GM23338 (cell line): ENCODE results near the gene MYMX. TPM values are rescaled to one million over a fixed set of nuclear protein-coding genes. Genes with fewer than 3 reads are reported as not detected.

Experiments used
- ATAC-seq: fragments of 200-7000 bp; cut with Tn5 transposase; 3 replicates; pipeline ENCODE4 v1.9.1; 2020
- DNase-seq: peaks from one replicate; pipeline ENCODE4 v3.0.0-alpha.2; 2015; ENCODE audit warnings: low spot score
- H2AFZ ChIP-seq: fragments of 200-600 bp; sonication (generic); 2 replicates; pipeline ENCODE4 v1.8.0; 2016; ENCODE audit warnings: antibody characterized with exemption, mild to moderate bottlenecking, moderate library complexity
- H3F3A ChIP-seq: fragments of 200-600 bp; sonication (generic); replicated peaks from 2 replicates; pipeline ENCODE4 v1.8.0; 2017; ENCODE audit warnings: antibody characterized with exemption, mixed run types, low read depth
- H3K27ac ChIP-seq: fragments of 200-600 bp; sonication (generic); 2 replicates; pipeline ENCODE4 v1.6.1; 2016; ENCODE audit warnings: low read depth
- H3K27me3 ChIP-seq: fragments of 200-600 bp; sonication (generic); 2 replicates; pipeline ENCODE4 v1.8.0; 2016; ENCODE audit warnings: mild to moderate bottlenecking, mixed run types, moderate library complexity; ENCODE audit not compliant: insufficient read depth
- H3K36me3 ChIP-seq: fragments of 200-600 bp; sonication (generic); 2 replicates; pipeline ENCODE4 v1.8.0; 2016; ENCODE audit warnings: mild to moderate bottlenecking; ENCODE audit not compliant: insufficient read depth
- H3K4me1 ChIP-seq: fragments of 200-600 bp; sonication (generic); 2 replicates; pipeline ENCODE4 v1.8.0; 2016; ENCODE audit warnings: mild to moderate bottlenecking, moderate library complexity; ENCODE audit not compliant: insufficient read depth
- H3K4me2 ChIP-seq: fragments of 200-600 bp; sonication (generic); 2 replicates; pipeline ENCODE4 v1.7.1; 2017; ENCODE audit warnings: mixed run types
- H3K4me3 ChIP-seq: fragments of 200-600 bp; sonication (generic); 2 replicates; pipeline ENCODE4 v1.6.1; 2016; ENCODE audit warnings: mixed run types
- H3K79me2 ChIP-seq: fragments of 200-600 bp; sonication (generic); replicated peaks from 2 replicates; pipeline ENCODE4 v1.8.0; 2017; ENCODE audit warnings: mild to moderate bottlenecking; ENCODE audit not compliant: insufficient read depth
- H3K9me2 ChIP-seq: fragments of 200-600 bp; sonication (generic); 2 replicates; pipeline ENCODE4 v1.8.0; 2017; ENCODE audit not compliant: insufficient read depth
- H4K20me1 ChIP-seq: fragments of 200-600 bp; sonication (generic); replicated peaks from 2 replicates; pipeline ENCODE4 v1.8.0; 2017; ENCODE audit warnings: mild to moderate bottlenecking; ENCODE audit not compliant: insufficient read depth
- H3K27ac Mint-ChIP-seq: 2 replicates; pipeline ENCODE4 v1.8.0; 2020; ENCODE audit warnings: inconsistent platforms, mild to moderate bottlenecking, moderate library complexity, mixed read lengths
- H3K27me3 Mint-ChIP-seq: 3 replicates; pipeline ENCODE4 v1.8.0; 2022; ENCODE audit warnings: low read depth, mild to moderate bottlenecking, moderate library complexity, mixed read lengths, inconsistent platforms; ENCODE audit not compliant: insufficient read depth, poor library complexity
- H3K36me3 Mint-ChIP-seq: 3 replicates; pipeline ENCODE4 v1.8.0; 2021; ENCODE audit warnings: low read depth, mild to moderate bottlenecking, inconsistent platforms, moderate library complexity, mixed read lengths
- H3K4me1 Mint-ChIP-seq: 3 replicates; pipeline ENCODE4 v1.8.0; 2020; ENCODE audit warnings: mild to moderate bottlenecking, inconsistent platforms, mixed read lengths
- H3K4me3 Mint-ChIP-seq: 3 replicates; pipeline ENCODE4 v1.8.0; 2021; ENCODE audit warnings: moderate library complexity, mild to moderate bottlenecking, inconsistent platforms, mixed read lengths
- H3K9me3 Mint-ChIP-seq: 3 replicates; pipeline ENCODE4 v1.8.0; 2020; ENCODE audit warnings: moderate library complexity, mild to moderate bottlenecking, inconsistent platforms, mixed read lengths
- EZH2phosphoT487 ChIP-seq: fragments of 200-600 bp; sonication (generic); IDR thresholded peaks from one replicate; pipeline ENCODE4 v1.8.1; 2018; ENCODE audit warnings: antibody characterized with exemption; ENCODE audit not compliant: unreplicated experiment
- POLR2AphosphoS5 ChIP-seq: IDR thresholded peaks from 2 replicates; pipeline ENCODE4 v1.6.1; 2016; ENCODE audit warnings: antibody characterized with exemption, low read depth
- STAT1 ChIP-seq: IDR thresholded peaks from one replicate; pipeline ENCODE4 v1.6.1; 2016; ENCODE audit warnings: antibody characterized with exemption; ENCODE audit not compliant: unreplicated experiment
- polyA plus RNA-seq: library from polyadenylated mRNA; unstranded; fragments of >200 nt; fragmentation: Nextera tagmentation; extraction: Ambion mirVana; gene quantifications from 2 replicates; pipeline ENCODE4 v1.2.1, GENCODE V29; 2016
- total RNA-seq: library from RNA; depleted of rRNA; stranded (reverse); fragments of >200 nt; shearing (Covaris generic); gene quantifications from 2 replicates; pipeline ENCODE4 v1.2.3, GENCODE V29; 2014
- TF ChIP-seq, protein P1 (sequence below), 2 experiments: fragments of 200-600 bp in 1 of 2; sonication (generic) in 1 of 2; conservative IDR thresholded peaks; 2 replicates each; pipeline versions ENCODE4 v1.5.1 to v1.6.1; 2016 to 2017; ENCODE audit warnings: antibody characterized with exemption in 2 of 2, low read depth in 2 of 2, mild to moderate bottlenecking in 2 of 2, moderate library complexity in 1 of 2
- TF ChIP-seq, protein P2 (sequence below): fragments of 250-450 bp; sonication (Bioruptor Pico); IDR thresholded peaks from 2 replicates; pipeline ENCODE4 v1.5.0; 2020; ENCODE audit warnings: mild to moderate bottlenecking, moderate library complexity

The MYMX gene
- total and polyA plus RNA-seq, 2 experiments from 2014 or later: 2.8 to 7.1 TPM

DNA sequence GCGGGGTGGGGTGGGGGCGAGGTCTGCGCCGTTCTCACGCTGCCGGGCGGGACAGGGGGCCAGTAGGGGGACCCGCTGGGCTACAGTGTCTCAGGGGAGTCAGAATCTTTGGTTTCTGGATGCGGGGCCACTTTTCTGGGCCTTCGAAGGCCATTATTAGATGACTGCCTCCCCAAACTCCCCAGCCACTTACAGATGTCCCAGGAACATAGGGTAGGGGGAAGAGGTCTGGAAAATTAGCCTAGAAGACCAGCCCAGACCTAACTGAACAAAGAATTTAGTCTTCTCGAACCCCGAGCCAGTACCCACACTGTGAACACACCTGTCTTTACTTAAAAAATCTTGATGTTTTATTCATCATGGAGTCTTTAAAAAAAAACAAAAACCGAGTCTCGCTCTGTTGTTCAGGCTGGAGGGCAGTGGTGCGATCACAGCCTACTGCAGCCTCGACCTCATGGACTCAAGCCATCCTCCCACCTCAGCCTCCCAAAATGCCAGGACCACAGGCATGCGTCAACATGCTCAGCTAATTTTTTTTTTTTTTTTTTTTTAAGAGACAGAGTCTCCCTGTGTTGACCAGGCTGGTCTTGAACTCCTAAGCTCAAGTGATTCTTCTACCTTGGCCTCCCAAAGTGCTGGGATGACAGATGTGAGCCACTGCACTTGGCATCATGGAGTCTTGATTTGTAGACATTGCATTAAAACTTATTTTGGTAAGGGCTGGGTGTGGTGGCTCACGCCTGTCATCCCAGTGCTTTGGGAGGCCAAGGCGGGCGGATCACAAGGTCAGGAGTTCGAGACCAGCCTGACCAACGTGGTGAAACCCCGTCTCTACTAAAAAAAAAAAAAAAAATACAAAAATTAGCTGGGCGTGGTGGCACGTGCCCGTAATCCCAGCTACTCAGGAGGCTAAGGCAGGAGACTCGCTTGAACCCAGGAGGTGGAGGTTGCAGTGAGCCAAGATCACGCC lies 3.4 kb downstream of the MYMX start:
- Histone ChIP-seq H3F3A (peaks cover 45% of the 10 kb centered on the region), H3K4me2 (peak overlapping the region; percentile 66; the same call in 1 of the 2 replicates), H3K9me2 (no peaks in the 10 kb centered on the region), H3K4me3 (peak overlapping the region; percentile 41), H2AFZ (no peak overlapping the region), H3K4me1 (peaks cover 58% of the 10 kb centered on the region), H3K27ac (peak overlapping the region; percentile 95), H4K20me1 (peaks cover 10% of the 10 kb centered on the region), H3K36me3 (no peaks in the 10 kb centered on the region), H3K79me2 (peaks cover 16% of the 10 kb centered on the region), H3K27me3 (no peaks in the 10 kb centered on the region)
- Mint-ChIP-seq H3K4me3 (peak overlapping the region; percentile 82), H3K27me3 (peaks cover 28% of the 10 kb centered on the region), H3K36me3 (peaks cover 13% of the 10 kb centered on the region; the same call in 2 of the 3 replicates), H3K9me3 (no peaks in the 10 kb centered on the region), H3K4me1 (peaks cover 64% of the 10 kb centered on the region), H3K27ac (peak overlapping the region; percentile 93)
- DNase-seq: no peak
- no peak for ATAC-seq
- TF ChIP-seq STAT1 (no peak), POLR2AphosphoS5 (no peak), EZH2phosphoT487 (no peak)
- TF ChIP-seq, protein P1, sequence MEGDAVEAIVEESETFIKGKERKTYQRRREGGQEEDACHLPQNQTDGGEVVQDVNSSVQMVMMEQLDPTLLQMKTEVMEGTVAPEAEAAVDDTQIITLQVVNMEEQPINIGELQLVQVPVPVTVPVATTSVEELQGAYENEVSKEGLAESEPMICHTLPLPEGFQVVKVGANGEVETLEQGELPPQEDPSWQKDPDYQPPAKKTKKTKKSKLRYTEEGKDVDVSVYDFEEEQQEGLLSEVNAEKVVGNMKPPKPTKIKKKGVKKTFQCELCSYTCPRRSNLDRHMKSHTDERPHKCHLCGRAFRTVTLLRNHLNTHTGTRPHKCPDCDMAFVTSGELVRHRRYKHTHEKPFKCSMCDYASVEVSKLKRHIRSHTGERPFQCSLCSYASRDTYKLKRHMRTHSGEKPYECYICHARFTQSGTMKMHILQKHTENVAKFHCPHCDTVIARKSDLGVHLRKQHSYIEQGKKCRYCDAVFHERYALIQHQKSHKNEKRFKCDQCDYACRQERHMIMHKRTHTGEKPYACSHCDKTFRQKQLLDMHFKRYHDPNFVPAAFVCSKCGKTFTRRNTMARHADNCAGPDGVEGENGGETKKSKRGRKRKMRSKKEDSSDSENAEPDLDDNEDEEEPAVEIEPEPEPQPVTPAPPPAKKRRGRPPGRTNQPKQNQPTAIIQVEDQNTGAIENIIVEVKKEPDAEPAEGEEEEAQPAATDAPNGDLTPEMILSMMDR (conservative IDR thresholded peaks at IDR 0.05; ENCODE audit: low read depth in 2 of 2): peak in 1 of 2 experiments; percentile 17; a peak in 1 of 4 replicates
- TF ChIP-seq, protein P2, sequence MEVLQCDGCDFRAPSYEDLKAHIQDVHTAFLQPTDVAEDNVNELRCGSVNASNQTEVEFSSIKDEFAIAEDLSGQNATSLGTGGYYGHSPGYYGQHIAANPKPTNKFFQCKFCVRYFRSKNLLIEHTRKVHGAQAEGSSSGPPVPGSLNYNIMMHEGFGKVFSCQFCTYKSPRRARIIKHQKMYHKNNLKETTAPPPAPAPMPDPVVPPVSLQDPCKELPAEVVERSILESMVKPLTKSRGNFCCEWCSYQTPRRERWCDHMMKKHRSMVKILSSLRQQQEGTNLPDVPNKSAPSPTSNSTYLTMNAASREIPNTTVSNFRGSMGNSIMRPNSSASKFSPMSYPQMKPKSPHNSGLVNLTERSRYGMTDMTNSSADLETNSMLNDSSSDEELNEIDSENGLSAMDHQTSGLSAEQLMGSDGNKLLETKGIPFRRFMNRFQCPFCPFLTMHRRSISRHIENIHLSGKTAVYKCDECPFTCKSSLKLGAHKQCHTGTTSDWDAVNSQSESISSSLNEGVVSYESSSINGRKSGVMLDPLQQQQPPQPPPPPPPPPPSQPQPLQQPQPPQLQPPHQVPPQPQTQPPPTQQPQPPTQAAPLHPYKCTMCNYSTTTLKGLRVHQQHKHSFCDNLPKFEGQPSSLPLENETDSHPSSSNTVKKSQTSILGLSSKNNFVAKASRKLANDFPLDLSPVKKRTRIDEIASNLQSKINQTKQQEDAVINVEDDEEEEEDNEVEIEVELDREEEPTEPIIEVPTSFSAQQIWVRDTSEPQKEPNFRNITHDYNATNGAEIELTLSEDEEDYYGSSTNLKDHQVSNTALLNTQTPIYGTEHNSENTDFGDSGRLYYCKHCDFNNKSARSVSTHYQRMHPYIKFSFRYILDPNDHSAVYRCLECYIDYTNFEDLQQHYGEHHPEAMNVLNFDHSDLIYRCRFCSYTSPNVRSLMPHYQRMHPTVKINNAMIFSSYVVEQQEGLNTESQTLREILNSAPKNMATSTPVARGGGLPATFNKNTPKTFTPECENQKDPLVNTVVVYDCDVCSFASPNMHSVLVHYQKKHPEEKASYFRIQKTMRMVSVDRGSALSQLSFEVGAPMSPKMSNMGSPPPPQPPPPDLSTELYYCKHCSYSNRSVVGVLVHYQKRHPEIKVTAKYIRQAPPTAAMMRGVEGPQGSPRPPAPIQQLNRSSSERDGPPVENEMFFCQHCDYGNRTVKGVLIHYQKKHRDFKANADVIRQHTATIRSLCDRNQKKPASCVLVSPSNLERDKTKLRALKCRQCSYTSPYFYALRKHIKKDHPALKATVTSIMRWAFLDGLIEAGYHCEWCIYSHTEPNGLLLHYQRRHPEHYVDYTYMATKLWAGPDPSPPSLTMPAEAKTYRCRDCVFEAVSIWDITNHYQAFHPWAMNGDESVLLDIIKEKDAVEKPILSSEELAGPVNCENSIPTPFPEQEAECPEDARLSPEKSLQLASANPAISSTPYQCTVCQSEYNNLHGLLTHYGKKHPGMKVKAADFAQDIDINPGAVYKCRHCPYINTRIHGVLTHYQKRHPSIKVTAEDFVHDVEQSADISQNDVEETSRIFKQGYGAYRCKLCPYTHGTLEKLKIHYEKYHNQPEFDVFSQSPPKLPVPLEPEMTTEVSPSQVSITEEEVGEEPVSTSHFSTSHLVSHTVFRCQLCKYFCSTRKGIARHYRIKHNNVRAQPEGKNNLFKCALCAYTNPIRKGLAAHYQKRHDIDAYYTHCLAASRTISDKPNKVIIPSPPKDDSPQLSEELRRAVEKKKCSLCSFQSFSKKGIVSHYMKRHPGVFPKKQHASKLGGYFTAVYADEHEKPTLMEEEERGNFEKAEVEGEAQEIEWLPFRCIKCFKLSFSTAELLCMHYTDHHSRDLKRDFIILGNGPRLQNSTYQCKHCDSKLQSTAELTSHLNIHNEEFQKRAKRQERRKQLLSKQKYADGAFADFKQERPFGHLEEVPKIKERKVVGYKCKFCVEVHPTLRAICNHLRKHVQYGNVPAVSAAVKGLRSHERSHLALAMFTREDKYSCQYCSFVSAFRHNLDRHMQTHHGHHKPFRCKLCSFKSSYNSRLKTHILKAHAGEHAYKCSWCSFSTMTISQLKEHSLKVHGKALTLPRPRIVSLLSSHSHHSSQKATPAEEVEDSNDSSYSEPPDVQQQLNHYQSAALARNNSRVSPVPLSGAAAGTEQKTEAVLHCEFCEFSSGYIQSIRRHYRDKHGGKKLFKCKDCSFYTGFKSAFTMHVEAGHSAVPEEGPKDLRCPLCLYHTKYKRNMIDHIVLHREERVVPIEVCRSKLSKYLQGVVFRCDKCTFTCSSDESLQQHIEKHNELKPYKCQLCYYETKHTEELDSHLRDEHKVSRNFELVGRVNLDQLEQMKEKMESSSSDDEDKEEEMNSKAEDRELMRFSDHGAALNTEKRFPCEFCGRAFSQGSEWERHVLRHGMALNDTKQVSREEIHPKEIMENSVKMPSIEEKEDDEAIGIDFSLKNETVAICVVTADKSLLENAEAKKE (CRISPR knock-in tag): 0 out of 2 replicates have a peak, but pooled peaks have one; percentile 15
